HG02970 (cell line): Measurements from ENCODE around the gene CNR2.
"Not testable (repeated sequence)": the region's sequence is repeated elsewhere in the genome, so short reads cannot be mapped to it uniquely, and the experiment has no call there.

Experiments used
- ATAC-seq: cut with Tn5 transposase; IDR thresholded peaks from one replicate; pipeline ENCODE4 v1.9.1; 2021; ENCODE audit warnings: mild to moderate bottlenecking, moderate library complexity, moderate number of reproducible peaks; ENCODE audit not compliant: unreplicated experiment, low FRiP score

Gene CNR2

GRCh38 chr1:23845163-23845562 is 68.0 kb downstream of the CNR2 start:
- ATAC-seq = no peak

- no peak for ATAC-seq
Observed at GRCh38 chr1:23843644-23844043, 69.5 kb downstream of the CNR2 start.

GRCh38 chr1:23838401-23838866 is 74.7 kb downstream of the CNR2 start:
- ATAC-seq = no peak

GRCh38 chr1:23837908-23838307 is 75.3 kb downstream of the CNR2 start:
- ATAC-seq = no peak

GRCh38 chr1:23836037-23836436 is 77.1 kb downstream of the CNR2 start:
- no peak for ATAC-seq

- ATAC-seq = not testable (repeated sequence)
Observed at GRCh38 chr1:23834156-23834555, 79.0 kb downstream of the CNR2 start.

- ATAC-seq = no peak
Observed at GRCh38 chr1:23827717-23828116, 85.4 kb downstream of the CNR2 start.

- ATAC-seq = not testable (repeated sequence)
Observed at GRCh38 chr1:23826590-23826989, 86.6 kb downstream of the CNR2 start.

GRCh38 chr1:23825762-23826522 is 87.2 kb downstream of the CNR2 start:
- no peak for ATAC-seq

- ATAC-seq = peak; percentile 81
Observed at GRCh38 chr1:23825076-23825761, 87.9 kb downstream of the CNR2 start, which contains the start of gene HMGCL. Gene HMGCL, minus strand, starts transcription at chr1:23825429. Its CDS starts 14 bp downstream, at chr1:23825415.

- no peak for ATAC-seq
Observed at GRCh38 chr1:23824711-23825075, 88.5 kb downstream of the CNR2 start.

- no peak for ATAC-seq
Observed at GRCh38 chr1:23823767-23824166, 89.4 kb downstream of the CNR2 start.
